Measurements from ENCODE around the gene FGR. TPM values are rescaled to one million over a fixed set of nuclear protein-coding genes. Genes with fewer than 3 reads are reported as not detected.
A peak's percentile ranks its signal among the peaks of the same experiment; 100 is the strongest.

FGR gene
- total RNA-seq, 5 donors from 2014 or later (not counting 1 experiment from before 2014, with no cell fraction given), result 3.2 to 37.3 (median 5.7) TPM

DNA sequence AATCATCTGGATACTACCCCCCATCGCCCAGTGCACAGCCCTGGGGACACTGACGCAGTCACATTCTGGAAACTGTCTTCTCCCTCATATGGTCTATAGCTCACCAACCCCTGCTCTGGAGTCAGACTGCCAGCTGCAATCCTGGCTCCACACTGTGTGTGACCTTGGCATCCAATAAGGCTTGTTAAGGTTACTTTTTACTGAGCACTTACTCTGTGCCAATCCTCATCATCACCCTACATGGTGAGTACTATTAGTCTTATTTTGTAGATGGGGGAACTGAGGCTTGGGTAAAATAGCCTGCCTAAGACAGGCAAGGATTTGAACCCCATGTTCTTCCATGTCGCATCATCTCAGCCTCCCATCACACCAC lies 65.9 kb downstream of the FGR start:
- POLR2A ChIA-PET, result interaction anchor here in 1 of 2 donors (0.6 to 1.0 kb wide), 2 partner anchors 35 to 1571 kb away, joined by 3 read pairs; partner anchors contain the start of genes AHDC1 and PAFAH2
- Mint-ChIP-seq H3K9me3 (no peaks in the 10 kb centered on the region), H3K27ac (peak overlapping the region; percentile 72 to 89), H3K4me1 (peaks cover 28 to 46% (median 42%) of the 10 kb centered on the region in 3 donors), H3K27me3 (no peaks in the 10 kb centered on the region), H3K4me3 (peak overlapping the region; percentile 65 to 82 (median 71)), H3K36me3 (no peaks in the 10 kb centered on the region)
- H3K27ac ChIP-seq (ENCODE audit: low read length), result peak overlapping the region; percentile 69
- CTCF ChIA-PET, result interaction anchor here (0.6 to 2.3 kb wide), 11 partner anchors 12 to 204 kb away, joined by 3 to 15 read pairs (median 5); partner anchors contain the start of genes AHDC1 (in 1 of the 2), IFI6 (in 1 of the 2) and STX12 (in 1 of the 2)
- no peaks in the 10 kb centered on the region for H3K9me3 ChIP-seq
- H3K4me1 ChIP-seq (ENCODE audit: control insufficient read depth in 1 of 2, extremely low read depth in 1 of 2, insufficient read depth in 2 of 2, low read length in 2 of 2), result peaks cover 16 to 33% of the 10 kb centered on the region in 2 experiments
- whole genome bisulfite sequencing (ENCODE audit: insufficient coverage), result 92% methylated on average over 2 of the region's 3 CpGs
- DNase-seq (peak in 2 of 35 experiments; percentile 18 to 44), ATAC-seq (replicated peaks in 1 of 4) (peak; percentile 3 to 19 (median 6))
- H3K36me3 ChIP-seq (ENCODE audit: control insufficient read depth in 2 of 2, extremely low read depth in 1 of 2, insufficient read depth in 1 of 2, low read length in 1 of 2), result no peaks in the 10 kb centered on the region
- H3K27me3 ChIP-seq (replicated peaks in 1 of 2; ENCODE audit: control insufficient read depth in 2 of 2, extremely low read depth in 1 of 2, insufficient read depth in 2 of 2, low read length in 1 of 2), result no peaks in the 10 kb centered on the region
- no peak overlapping the region for H3K4me3 ChIP-seq (ENCODE audit: control insufficient read depth in 1 of 2, extremely low read depth in 1 of 2, low read length in 1 of 2)

- ChIA-PET POLR2A (interaction anchor here in 1 of 2 donors (0.6 to 1.0 kb wide), 2 partner anchors 35 to 1571 kb away, joined by 3 read pairs; partner anchors contain the start of genes AHDC1 and PAFAH2), CTCF (interaction anchor here (0.5 to 2.3 kb wide), 13 partner anchors 12 to 214 kb away, joined by 3 to 15 read pairs (median 4); partner anchors contain the start of genes AHDC1 (in 1 of the 2), IFI6 (in 1 of the 2) and STX12 (in 1 of the 2))
- Histone ChIP-seq H3K36me3 (ENCODE audit: control insufficient read depth in 2 of 2, extremely low read depth in 1 of 2, insufficient read depth in 1 of 2, low read length in 1 of 2) (no peaks in the 10 kb centered on the region), H3K9me3 (no peaks in the 10 kb centered on the region), H3K4me3 (ENCODE audit: control insufficient read depth in 1 of 2, extremely low read depth in 1 of 2, low read length in 1 of 2) (peak overlapping the region; percentile 11 to 39), H3K27me3 (replicated peaks in 1 of 2; ENCODE audit: control insufficient read depth in 2 of 2, extremely low read depth in 1 of 2, insufficient read depth in 2 of 2, low read length in 1 of 2) (no peaks in the 10 kb centered on the region), H3K27ac (ENCODE audit: low read length) (peak overlapping the region; percentile 69), H3K4me1 (ENCODE audit: control insufficient read depth in 1 of 2, extremely low read depth in 1 of 2, insufficient read depth in 2 of 2, low read length in 2 of 2) (peaks cover 16 to 34% of the 10 kb centered on the region in 2 experiments)
- H3K27ac Mint-ChIP-seq, result peak overlapping the region; percentile 6 to 72
- WGBS (ENCODE audit: insufficient coverage), result 1% methylated on average over 47 of the region's 65 CpGs
- no peaks in the 10 kb centered on the region for H3K36me3 Mint-ChIP-seq
- H3K4me1 Mint-ChIP-seq, result peaks cover 25 to 42% (median 40%) of the 10 kb centered on the region in 3 donors
- H3K9me3 Mint-ChIP-seq, result no peaks in the 10 kb centered on the region
- DNase-seq, result peak; percentile 76 to 96 (median 86)
- ATAC-seq (replicated peaks in 1 of 4), result peak; percentile 90 to 96 (median 93)
- H3K27me3 Mint-ChIP-seq, result no peaks in the 10 kb centered on the region
- H3K4me3 Mint-ChIP-seq, result peak overlapping the region; percentile 65 to 82 (median 71)
Measured at GRCh38 chr1:27568300-27569087, 66.5 kb downstream of the FGR start.

GRCh38 chr1:27567971-27568299 lies 67.0 kb downstream of the FGR start:
- CTCF ChIA-PET, result interaction anchor here in 1 of 2 donors (0.5 to 2.1 kb wide), 7 partner anchors 11 to 214 kb away, joined by 3 to 8 read pairs (median 4); partner anchors contain the start of gene AHDC1
- H3K27ac Mint-ChIP-seq, result peak overlapping the region; percentile 6 to 53
- peak overlapping the region; percentile 25 for H3K27ac ChIP-seq (ENCODE audit: low read length)

GRCh38 chr1:27567146-27567526 lies 67.8 kb downstream of the FGR start:
- H3K4me1 Mint-ChIP-seq, result peaks cover 20 to 44% (median 38%) of the 10 kb centered on the region in 3 donors

More at GRCh38 chr1:27567971-27568299, 67.0 kb downstream of the FGR start:
- DNase-seq (no peak), ATAC-seq (replicated peaks in 1 of 4) (no peak)
- Histone ChIP-seq H3K36me3 (ENCODE audit: control insufficient read depth in 2 of 2, extremely low read depth in 1 of 2, insufficient read depth in 1 of 2, low read length in 1 of 2) (no peaks in the 10 kb centered on the region), H3K9me3 (no peaks in the 10 kb centered on the region), H3K27me3 (replicated peaks in 1 of 2; ENCODE audit: control insufficient read depth in 2 of 2, extremely low read depth in 1 of 2, insufficient read depth in 2 of 2, low read length in 1 of 2) (no peaks in the 10 kb centered on the region), H3K4me1 (ENCODE audit: control insufficient read depth in 1 of 2, extremely low read depth in 1 of 2, insufficient read depth in 2 of 2, low read length in 2 of 2) (peaks cover 16 to 36% of the 10 kb centered on the region in 2 experiments), H3K4me3 (ENCODE audit: control insufficient read depth in 1 of 2, extremely low read depth in 1 of 2, low read length in 1 of 2) (peak overlapping the region; percentile 11 to 18)
- Mint-ChIP-seq H3K4me3 (peak overlapping the region; percentile 35 to 71 (median 49)), H3K9me3 (no peaks in the 10 kb centered on the region), H3K4me1 (peaks cover 25 to 46% (median 41%) of the 10 kb centered on the region in 3 donors), H3K36me3 (no peaks in the 10 kb centered on the region), H3K27me3 (no peaks in the 10 kb centered on the region)
- 94% methylated on average over 4 of the region's 8 CpGs for WGBS (ENCODE audit: insufficient coverage)
- POLR2A ChIA-PET, result interaction anchor here in 1 of 2 donors (0.6 kb wide), 1 partner anchor 107 kb away, joined by 6 read pairs; no protein-coding TSS in a partner anchor

DNA sequence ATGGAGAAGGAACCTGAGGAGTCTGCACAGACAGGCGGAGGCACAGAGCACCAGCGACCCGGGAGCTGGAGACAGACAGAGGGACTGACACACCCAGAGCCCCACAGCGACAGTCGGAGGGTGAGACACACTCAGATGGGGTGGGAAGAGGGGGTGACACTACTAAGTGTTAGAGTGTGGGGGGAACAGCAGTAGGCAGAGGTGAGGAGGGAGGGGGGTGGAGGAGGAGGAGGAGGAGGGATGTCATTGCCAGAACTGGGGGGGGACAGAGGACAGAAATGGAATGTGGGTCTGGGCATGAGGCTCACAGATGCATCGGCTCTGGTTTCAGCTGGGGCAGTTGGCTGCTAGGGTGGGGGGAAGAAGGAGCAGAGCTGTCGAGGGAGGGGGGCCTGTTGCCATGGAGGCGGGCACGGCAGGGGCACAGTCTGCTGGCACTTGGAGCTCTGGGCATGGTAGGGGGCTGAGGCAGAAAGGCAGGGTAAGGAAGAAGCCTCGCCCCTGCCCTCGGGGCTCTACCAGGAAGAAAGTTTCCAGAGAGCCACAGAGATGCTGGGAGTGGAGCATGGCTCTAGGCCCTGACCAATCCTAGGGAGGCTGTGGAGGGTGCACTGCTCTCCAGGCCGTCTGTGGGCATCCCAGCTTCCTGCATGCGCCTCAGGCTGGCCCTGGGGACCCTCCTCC lies 68.4 kb downstream of the FGR start:
- CTCF ChIA-PET, result no interaction called here
- Histone ChIP-seq H3K27me3 (replicated peaks in 1 of 2; ENCODE audit: control insufficient read depth in 2 of 2, extremely low read depth in 1 of 2, insufficient read depth in 2 of 2, low read length in 1 of 2) (no peaks in the 10 kb centered on the region), H3K36me3 (ENCODE audit: control insufficient read depth in 2 of 2, extremely low read depth in 1 of 2, insufficient read depth in 1 of 2, low read length in 1 of 2) (no peaks in the 10 kb centered on the region), H3K9me3 (no peaks in the 10 kb centered on the region), H3K4me3 (ENCODE audit: control insufficient read depth in 1 of 2, extremely low read depth in 1 of 2, low read length in 1 of 2) (no peak overlapping the region), H3K4me1 (ENCODE audit: control insufficient read depth in 1 of 2, extremely low read depth in 1 of 2, insufficient read depth in 2 of 2, low read length in 2 of 2) (peaks cover 16 to 29% of the 10 kb centered on the region in 2 experiments), H3K27ac (ENCODE audit: low read length) (no peak overlapping the region)
- no peak for DNase-seq
- peaks cover 20 to 43% (median 41%) of the 10 kb centered on the region in 3 donors for H3K4me1 Mint-ChIP-seq
- no peak for ATAC-seq (replicated peaks in 1 of 4)
- H3K4me3 Mint-ChIP-seq, result peak overlapping the region in 1 of 3 donors; percentile 50
- WGBS (ENCODE audit: insufficient coverage), result 98% methylated on average over 11 of the region's 13 CpGs
- no peaks in the 10 kb centered on the region for H3K9me3 Mint-ChIP-seq
- POLR2A ChIA-PET, result interaction anchor here in 1 of 2 donors (0.5 to 0.7 kb wide), 2 partner anchors 33 to 1285 kb away, joined by 4 to 9 read pairs; no protein-coding TSS in a partner anchor
- H3K27ac Mint-ChIP-seq, result no peak overlapping the region
- no peaks in the 10 kb centered on the region for H3K27me3 Mint-ChIP-seq
- H3K36me3 Mint-ChIP-seq, result no peaks in the 10 kb centered on the region

More at GRCh38 chr1:27567146-27567526, 67.8 kb downstream of the FGR start:
- Histone ChIP-seq H3K36me3 (ENCODE audit: control insufficient read depth in 2 of 2, extremely low read depth in 1 of 2, insufficient read depth in 1 of 2, low read length in 1 of 2) (no peaks in the 10 kb centered on the region), H3K9me3 (no peaks in the 10 kb centered on the region), H3K4me3 (ENCODE audit: control insufficient read depth in 1 of 2, extremely low read depth in 1 of 2, low read length in 1 of 2) (no peak overlapping the region), H3K27ac (ENCODE audit: low read length) (no peak overlapping the region), H3K4me1 (ENCODE audit: control insufficient read depth in 1 of 2, extremely low read depth in 1 of 2, insufficient read depth in 2 of 2, low read length in 2 of 2) (peaks cover 16 to 32% of the 10 kb centered on the region in 2 experiments), H3K27me3 (replicated peaks in 1 of 2; ENCODE audit: control insufficient read depth in 2 of 2, extremely low read depth in 1 of 2, insufficient read depth in 2 of 2, low read length in 1 of 2) (no peaks in the 10 kb centered on the region)
- CTCF ChIA-PET, result interaction anchor here in 1 of 2 donors (0.6 to 1.0 kb wide), 2 partner anchors 40 to 152 kb away, joined by 3 to 4 read pairs; no protein-coding TSS in a partner anchor
- Mint-ChIP-seq H3K4me3 (no peak overlapping the region), H3K9me3 (no peaks in the 10 kb centered on the region), H3K27ac (no peak overlapping the region), H3K27me3 (no peaks in the 10 kb centered on the region), H3K36me3 (no peaks in the 10 kb centered on the region)
- ATAC-seq (replicated peaks in 1 of 4) (no peak), DNase-seq (no peak)
- POLR2A ChIA-PET, result interaction anchor here in 1 of 2 donors (0.6 to 0.7 kb wide), 2 partner anchors 108 to 1286 kb away, joined by 4 to 6 read pairs; no protein-coding TSS in a partner anchor
- 97% methylated on average over 15 of the region's 15 CpGs for WGBS (ENCODE audit: insufficient coverage)

Measured in T-cell (primary cell).